Iris pigment epithelial cell (primary cell): ENCODE data around the gene SSNA1.
"Not testable (repeated sequence)": the region's sequence is repeated elsewhere in the genome, so short reads cannot be mapped to it uniquely, and the experiment has no call there.

Experiments used
- DNase-seq: peaks from one replicate; pipeline ENCODE4 v3.0.0-alpha.2; 2011; ENCODE audit warnings: low read depth

SSNA1 gene

DNA sequence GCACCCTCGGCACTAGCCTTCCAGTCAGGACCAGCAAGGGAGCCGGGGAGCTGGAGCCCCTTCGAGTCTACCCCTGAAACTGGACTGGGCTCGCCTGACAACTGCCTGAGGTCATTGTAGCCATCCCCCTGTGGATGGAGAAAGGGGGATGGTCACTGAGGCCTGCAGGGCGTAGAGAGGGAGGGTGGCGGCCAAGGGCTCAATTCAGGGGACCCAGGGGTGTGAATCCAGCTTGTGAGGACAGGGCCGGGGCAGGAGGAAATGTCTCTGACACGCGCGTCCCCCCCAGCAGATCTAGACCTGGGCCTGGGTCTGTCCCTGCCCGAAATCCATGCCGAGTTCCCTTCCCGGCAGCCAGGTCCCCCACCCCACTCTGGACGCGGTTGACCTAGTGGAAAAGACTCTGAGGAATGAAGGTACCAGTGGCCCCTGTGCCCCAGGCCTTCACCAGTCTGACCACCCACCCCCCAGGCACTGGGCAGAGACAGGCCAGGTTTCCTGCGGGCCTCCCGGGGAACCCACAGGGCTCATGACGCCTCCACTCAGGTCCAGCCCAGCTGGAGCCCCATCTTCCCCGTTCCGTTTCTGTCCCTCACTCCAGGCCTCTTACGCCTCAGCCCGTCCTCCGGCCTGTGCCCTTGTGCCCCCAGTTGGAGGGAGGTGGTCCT, 43.0 kb downstream of the SSNA1 start:
- DNase-seq: no peak

DNA sequence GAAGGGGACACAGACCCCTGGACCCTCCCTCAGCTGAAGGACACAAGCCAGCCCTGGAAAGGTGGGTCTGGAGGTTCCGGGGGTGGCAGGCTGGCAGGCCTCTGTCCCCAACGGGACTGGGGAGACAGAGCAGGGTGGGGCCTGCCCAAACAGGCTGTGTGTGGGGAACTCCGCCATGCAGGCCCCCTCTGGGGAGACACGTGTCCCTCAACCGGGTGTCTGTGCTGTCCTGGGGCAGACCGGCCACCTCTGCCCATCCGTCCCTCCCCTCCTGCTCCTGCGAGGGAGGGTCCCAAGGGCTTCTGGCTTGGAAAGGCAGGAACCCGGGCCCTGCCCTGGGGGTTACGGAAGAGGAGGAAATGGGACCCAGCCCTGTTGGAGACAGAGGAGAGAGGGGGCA, 43.6 kb downstream of the SSNA1 start:
- DNase-seq: no peak

DNA sequence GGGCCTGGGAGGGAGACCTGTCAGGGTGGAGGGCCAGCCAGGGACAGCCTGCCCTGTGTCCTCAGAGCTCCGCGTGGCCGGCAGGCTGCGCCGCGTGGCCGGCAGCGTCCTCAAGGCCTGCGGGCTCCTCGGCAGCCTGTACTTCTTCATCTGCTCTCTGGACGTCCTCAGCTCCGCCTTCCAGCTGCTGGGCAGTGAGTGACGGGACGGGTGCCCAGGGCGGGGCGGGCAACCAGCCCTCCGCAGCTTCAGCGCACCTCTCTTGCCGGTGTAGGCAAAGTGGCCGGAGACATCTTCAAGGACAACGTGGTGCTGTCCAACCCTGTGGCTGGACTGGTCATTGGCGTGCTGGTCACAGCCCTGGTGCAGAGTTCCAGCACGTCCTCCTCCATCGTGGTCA, 44.0 kb downstream of the SSNA1 start:
- DNase-seq: no peak

DNA sequence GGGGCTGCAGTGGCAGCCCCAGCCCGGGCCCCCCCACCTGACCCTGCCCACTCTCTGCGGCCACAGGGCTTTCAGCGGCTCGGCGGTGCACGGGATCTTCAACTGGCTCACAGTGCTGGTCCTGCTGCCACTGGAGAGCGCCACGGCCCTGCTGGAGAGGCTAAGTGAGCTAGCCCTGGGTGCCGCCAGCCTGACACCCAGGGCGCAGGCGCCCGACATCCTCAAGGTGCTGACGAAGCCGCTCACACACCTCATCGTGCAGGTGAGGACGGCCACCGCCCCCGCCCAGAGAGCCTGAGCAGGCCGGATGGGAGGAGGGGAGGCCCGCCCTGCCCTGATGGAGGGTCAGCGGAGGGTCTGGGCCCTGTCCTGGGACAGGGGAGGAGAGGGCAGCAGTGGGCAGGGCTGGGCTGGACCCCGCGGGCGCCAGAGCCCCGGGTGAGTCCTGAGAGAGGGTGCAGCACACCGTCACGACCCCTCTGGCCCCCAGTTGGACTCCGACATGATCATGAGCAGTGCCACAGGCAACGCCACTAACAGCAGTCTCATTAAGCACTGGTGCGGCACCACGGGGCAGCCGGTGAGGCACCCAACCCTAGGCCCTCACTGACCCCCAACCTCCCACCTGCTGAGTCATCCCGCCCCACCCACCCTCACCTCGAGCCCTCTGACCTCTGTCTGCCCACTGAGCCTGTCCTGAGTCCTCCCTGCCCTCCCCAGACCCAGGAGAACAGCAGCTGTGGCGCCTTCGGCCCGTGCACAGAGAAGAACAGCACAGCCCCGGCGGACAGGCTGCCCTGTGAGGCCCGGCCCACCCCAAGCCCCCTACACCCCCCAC, 44.9 kb downstream of the SSNA1 start:
- DNase-seq: no peak

DNA sequence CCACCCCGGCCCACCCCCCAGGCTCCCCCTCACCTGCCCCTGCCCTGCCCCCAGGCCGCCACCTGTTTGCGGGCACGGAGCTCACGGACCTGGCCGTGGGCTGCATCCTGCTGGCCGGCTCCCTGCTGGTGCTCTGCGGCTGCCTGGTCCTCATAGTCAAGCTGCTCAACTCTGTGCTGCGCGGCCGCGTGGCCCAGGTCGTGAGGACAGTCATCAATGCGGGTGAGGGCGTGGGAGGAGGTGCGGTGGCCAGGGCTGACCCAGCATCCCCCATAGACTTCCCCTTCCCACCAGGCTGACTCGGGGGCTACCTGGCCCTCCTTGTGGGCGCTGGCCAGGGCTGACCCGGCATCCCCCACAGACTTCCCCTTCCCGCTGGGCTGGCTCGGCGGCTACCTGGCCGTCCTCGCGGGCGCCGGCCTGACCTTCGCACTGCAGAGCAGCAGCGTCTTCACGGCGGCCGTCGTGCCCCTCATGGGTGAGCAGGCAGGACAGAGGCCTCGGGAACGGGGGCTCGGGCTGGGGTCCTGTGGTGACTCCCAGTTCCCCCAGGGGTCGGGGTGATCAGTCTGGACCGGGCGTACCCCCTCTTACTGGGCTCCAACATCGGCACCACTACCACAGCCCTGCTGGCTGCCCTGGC, 45.7 kb downstream of the SSNA1 start:
- no peak for DNase-seq

DNA sequence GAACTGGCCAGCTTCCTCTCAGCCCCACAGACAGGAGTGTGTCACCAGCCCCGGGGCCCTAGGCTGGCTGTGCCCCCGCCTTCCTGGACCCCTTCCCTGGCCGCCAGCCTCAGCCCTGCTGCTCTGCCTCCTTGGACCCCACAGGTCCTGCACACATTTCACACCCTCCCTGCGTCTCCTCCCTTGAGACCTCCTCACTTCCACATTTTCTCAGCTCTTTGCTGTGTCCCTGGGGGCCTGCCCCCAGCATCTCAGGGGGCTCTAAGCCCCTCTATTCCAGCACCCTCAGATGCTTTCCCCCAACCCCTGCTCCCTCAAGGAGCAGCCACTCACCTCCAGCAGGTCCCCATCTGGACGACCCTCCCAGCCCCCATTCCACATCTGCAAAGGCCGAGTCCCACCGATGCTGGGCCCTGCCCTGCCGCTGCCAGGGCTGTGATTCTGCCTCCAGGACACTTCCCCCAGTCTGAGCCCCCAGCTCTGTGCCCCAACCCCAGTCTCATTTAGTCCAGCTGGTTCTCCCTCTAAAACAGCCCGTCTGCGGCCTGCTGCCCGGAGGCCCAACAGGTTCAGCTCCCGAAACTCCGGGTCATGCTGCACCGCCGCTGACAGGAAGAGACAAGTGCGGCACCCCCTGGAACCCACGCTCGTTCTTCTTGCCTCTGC, 46.4 kb downstream of the SSNA1 start:
- DNase-seq: no peak

DNA sequence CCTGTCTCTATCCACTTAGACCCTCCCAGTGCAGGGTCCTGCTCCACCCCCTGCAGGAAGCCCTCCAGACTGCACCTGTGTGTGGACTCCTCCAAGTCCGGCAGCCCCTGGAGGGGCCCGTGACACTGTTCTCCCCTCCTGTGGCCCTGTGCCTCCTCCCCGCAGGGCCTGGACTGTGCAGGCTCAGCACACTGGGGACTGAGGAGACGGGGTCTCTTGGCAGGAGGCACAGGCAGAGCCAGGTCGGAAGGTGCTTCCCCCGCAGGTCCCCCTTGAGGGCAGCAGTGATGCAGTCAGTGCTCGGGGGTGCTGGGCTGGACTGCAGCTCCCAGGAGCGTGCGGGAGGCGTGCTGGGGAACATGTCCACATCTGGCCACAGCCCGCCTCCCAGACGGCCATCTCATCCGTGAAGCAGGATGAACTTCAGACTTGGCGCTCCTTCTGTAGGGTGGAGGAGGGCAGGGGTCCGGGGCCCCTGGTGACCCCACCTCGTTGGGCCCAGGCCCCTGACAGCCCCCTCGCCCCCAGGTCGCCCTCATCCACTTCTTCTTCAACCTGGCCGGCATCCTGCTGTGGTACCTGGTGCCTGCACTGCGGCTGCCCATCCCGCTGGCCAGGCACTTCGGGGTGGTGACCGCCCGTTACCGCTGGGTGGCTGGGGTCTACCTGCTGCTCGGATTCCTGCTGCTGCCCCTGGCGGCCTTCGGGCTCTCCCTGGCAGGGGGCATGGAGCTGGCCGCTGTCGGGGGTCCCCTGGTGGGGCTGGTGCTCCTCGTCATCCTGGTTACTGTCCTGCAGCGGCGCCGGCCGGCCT, 47.2 kb downstream of the SSNA1 start:
- no peak for DNase-seq

DNA sequence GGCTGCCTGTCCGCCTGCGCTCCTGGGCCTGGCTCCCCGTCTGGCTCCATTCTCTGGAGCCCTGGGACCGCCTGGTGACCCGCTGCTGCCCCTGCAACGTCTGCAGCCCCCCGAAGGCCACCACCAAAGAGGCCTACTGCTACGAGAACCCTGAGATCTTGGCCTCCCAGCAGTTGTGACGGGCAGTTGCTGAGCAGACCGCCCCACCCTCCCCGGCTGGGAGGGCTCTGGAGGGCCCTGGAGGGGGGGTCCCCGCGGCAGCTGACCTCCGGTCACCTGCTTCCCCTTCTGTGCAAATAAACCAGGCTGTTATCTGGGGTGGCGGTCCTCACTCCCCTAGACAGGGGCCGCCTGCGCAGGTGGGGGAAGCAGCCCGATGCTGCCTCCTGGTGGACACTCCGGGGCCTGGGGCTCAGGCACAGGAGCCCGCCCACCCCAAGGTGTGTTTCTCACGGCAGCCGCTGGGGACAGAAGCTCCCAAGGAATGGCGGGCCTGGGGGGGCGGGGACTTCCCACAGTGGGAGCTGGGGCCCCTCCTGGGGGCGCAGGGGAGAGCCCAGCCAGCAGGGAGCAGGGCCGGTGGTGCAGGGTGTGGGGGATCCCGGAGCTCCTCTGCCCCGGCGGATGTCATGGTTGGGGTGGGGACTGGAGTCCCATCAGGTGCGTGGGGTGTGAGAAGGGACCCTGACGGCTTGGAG, 47.9 kb downstream of the SSNA1 start:
- peak; percentile 63 for DNase-seq

DNA sequence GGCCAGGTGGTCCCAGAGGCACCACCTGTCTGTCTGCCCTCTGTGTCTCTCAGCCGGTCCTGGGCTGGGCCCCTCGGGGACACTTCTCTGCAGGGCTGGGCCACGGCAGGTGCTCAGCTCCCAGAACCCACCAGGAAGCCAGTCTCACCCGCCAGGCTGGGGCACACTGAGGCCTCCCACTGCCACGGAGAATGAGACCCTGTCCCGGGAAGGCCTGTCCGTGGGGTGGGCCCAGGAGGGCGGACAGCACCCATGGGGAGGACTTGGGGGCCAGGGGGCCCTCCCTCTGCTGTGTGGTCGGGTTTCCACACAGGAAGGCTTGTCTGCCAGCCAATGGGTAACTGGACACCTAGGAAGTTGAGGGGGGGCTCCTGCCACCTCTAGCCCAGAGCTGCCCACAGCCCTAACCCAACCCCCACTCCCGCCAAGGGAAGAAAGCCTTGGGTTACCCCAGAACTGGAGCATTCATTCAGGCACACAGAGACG, 48.5 kb downstream of the SSNA1 start:
- DNase-seq: no peak

DNA sequence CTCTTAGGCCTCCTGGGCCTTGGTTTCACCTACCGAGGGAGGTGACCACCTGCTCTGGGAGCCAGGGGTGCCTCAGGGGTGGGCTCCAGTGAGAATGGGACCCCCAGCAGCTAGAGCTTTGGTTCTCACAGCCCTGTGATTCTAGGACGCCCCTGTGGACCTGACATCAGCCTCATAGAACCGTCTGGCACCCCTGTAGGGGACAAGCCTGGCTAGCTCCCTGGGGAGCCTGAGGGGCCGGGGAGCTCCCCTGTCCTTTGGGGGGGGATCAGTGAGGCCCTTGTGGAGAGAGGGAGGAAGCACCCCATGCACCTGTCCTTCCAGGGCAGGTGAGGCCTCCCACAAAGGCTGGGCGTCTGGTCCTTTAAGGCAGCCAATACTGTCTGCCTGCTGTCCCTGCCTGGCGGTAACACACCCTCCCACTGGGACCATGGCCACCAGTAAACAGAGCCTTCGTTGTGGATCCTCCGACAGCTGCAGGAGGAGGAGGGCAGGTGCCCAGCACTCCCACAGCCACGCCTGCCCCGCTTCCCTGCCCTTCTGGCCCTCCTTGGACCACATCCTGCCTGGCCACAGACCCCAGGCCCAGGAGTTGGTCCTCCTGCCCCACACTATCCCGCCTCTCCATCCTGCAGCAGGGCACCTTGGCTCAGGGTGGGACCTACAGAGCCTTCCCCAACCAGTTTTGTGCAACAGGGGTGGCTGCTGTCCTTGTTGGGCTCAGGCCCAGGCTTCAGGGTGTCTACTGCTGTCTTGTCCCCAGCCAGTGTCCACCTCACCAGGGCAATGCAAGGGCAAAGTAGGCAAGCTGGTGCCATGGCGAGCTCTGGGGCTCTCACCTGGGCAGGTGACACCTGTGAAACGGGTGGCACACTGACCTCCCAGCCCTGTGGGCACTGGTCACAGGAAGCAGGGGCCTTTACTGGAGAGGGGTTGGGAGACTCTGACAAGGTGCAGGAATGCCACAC, 49.6 kb downstream of the SSNA1 start:
- DNase-seq: no peak

DNA sequence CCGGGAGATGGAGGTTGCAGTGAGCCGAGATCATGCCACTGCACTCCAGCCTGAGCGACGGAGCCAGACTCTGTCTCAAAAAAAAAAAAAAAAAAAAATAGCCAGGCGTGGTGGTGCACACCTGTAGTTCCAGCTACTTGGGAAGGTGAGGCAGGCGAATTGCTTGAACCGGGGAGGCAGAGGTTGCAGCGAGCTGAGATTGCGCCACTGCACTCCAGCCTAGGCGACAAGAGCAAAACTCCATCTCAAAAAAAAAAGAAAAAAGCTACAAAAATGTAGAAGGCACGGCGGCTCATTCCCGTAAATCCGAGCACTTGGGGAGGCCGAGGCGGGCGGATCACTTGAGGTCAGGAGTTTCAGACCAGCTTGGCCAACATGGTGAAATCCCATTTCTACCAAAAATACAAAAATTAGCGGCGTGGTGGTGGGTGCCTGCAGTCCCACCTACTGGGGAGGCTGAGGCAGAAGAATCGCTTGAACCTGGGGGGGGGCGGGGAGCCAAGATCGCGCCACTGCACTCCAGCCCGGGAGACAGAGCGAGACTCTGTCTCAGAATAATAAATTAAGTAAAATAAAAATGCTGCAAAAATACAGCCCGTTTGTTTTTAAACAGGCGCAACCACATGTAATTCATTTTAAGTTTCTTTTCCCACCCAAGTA, 51.2 kb downstream of the SSNA1 start:
- not testable (repeated sequence) for DNase-seq
